GM12878 (cell line): Measurements from ENCODE around the gene RBPJ. TPM values are rescaled to one million over a fixed set of nuclear protein-coding genes. Genes with fewer than 3 reads are reported as not detected.

Experiments
- ATAC-seq: fragments of 200-7000 bp; cut with Tn5 transposase; 3 replicates; pipeline ENCODE4 v1.9.1; 2020; ENCODE audit warnings: mild to moderate bottlenecking, moderate library complexity
- BruUV-seq: library from RNA; stranded (reverse); fragments of 400-500 nt; replicated peaks from 2 replicates; lab custom pipeline; 2021; lab: Mats Ljungman, UMichigan
- CTCF ChIA-PET: fragments of 300-600 bp; sonication (Branson Sonifier 250); formaldehyde crosslinking; extraction: SDS; loops from one replicate; lab custom pipeline; 2021; ENCODE audit warnings: inconsistent platforms; lab: Yijun Ruan, JAX
- POLR2A ChIA-PET: fragments of 350-600 bp; formaldehyde crosslinking; extraction: SDS; loops from one replicate; lab custom pipeline; 2021; ENCODE audit warnings: inconsistent platforms; lab: Charles Lee
- RAD21 ChIA-PET: fragments of 300-600 bp; sonication (Branson Sonifier 250); formaldehyde crosslinking; loops from one replicate; lab custom pipeline; 2023; ENCODE audit warnings: antibody characterized with exemption; ENCODE audit not compliant: unreplicated experiment; lab: Charles Lee
- SMC1A ChIA-PET: fragments of 300-600 bp; sonication (Branson Sonifier 250); formaldehyde crosslinking; loops from one replicate; lab custom pipeline; 2023; ENCODE audit not compliant: unreplicated experiment, uncharacterized antibody; lab: Charles Lee
- DNase-seq: peaks from one replicate; pipeline ENCODE4 v3.0.0-alpha.2; 2011; ENCODE audit warnings: low read depth, low spot score
- FAIRE-seq: peaks from 3 replicates; lab custom pipeline; 2011; peaks lifted over from hg19 to GRCh38; lab: Jason Lieb, UNC
- H2AFZ ChIP-seq: 2 replicates; pipeline ENCODE4 v1.6.0; 2011; ENCODE audit warnings: low read depth, low read length, control low read depth; ENCODE audit not compliant: control insufficient read depth
- H3K27ac ChIP-seq: 2 replicates; pipeline ENCODE4 v1.5.1; 2011; ENCODE audit warnings: control low read depth; ENCODE audit not compliant: control insufficient read depth, insufficient read depth
- H3K27me3 ChIP-seq, 2 experiments: replicated peaks in 1 of 2; 2 replicates each; pipeline versions ENCODE4 v1.6.0 to v1.6.1; 2011; ENCODE audit warnings: low read length in 1 of 2; ENCODE audit not compliant: control insufficient read depth in 2 of 2, insufficient read depth in 2 of 2
- H3K36me3 ChIP-seq, 2 experiments: 2 replicates each; pipeline ENCODE4 v1.5.1; 2011; ENCODE audit warnings: low read length in 1 of 2; ENCODE audit not compliant: control insufficient read depth in 2 of 2, insufficient read depth in 2 of 2
- H3K4me1 ChIP-seq: 2 replicates; pipeline ENCODE4 v1.6.1; 2011; ENCODE audit warnings: mild to moderate bottlenecking, low read length, moderate library complexity, mixed read lengths; ENCODE audit not compliant: control insufficient read depth, insufficient read depth
- H3K4me2 ChIP-seq: 2 replicates; pipeline ENCODE4 v1.6.0; 2011; ENCODE audit warnings: control low read depth; ENCODE audit not compliant: control insufficient read depth, insufficient read depth
- H3K4me3 ChIP-seq: fragments of 200-600 bp; sonication (generic); 2 replicates; pipeline ENCODE4 v1.5.1; 2016
- H3K79me2 ChIP-seq: 2 replicates; pipeline ENCODE4 v1.6.0; 2011; ENCODE audit warnings: low read length; ENCODE audit not compliant: control insufficient read depth, insufficient read depth
- H3K9ac ChIP-seq: 2 replicates; pipeline ENCODE4 v1.8.0; 2011; ENCODE audit warnings: low read length, control low read depth, mixed read lengths; ENCODE audit not compliant: control insufficient read depth, insufficient read depth
- H3K9me3 ChIP-seq: replicated peaks from 3 replicates; pipeline ENCODE4 v1.5.1; 2011; ENCODE audit warnings: mild to moderate bottlenecking, low read length; ENCODE audit not compliant: control insufficient read depth, insufficient read depth
- H4K20me1 ChIP-seq: 2 replicates; pipeline ENCODE4 v1.6.0; 2011; ENCODE audit not compliant: control insufficient read depth, insufficient read depth
- BCL11A ChIP-seq: IDR thresholded peaks from 2 replicates; pipeline ENCODE4 v1.6.1; 2011; ENCODE audit warnings: low read depth, low read length
- BHLHE40 ChIP-seq, 2 experiments: fragments of 450-650 bp in 1 of 2; IDR thresholded peaks; 2 replicates each; pipeline ENCODE4 v1.6.1; 2011 to 2017; ENCODE audit warnings: low read depth in 2 of 2, borderline replicate concordance in 1 of 2, improper control_type of control experiment in 1 of 2, low read length in 1 of 2, mild to moderate bottlenecking in 1 of 2
- CBFB ChIP-seq: IDR thresholded peaks from 2 replicates; pipeline ENCODE4 v1.6.1; 2016; ENCODE audit warnings: antibody characterized with exemption, low read depth
- CBX5 ChIP-seq: sonication (generic); IDR thresholded peaks from 2 replicates; pipeline ENCODE4 v1.6.1; 2016; ENCODE audit warnings: low read depth, moderate library complexity, mild to moderate bottlenecking, inconsistent platforms
- DPF2 ChIP-seq: fragments of 450-650 bp; IDR thresholded peaks from 2 replicates; pipeline ENCODE4 v1.6.1; 2017; ENCODE audit warnings: mild to moderate bottlenecking
- EZH2 ChIP-seq: IDR thresholded peaks from 2 replicates; pipeline ENCODE4 v1.6.1; 2012; ENCODE audit warnings: low read depth, mild to moderate bottlenecking, control low read depth, inconsistent platforms, low read length, borderline replicate concordance; ENCODE audit not compliant: control insufficient read depth
- KAT2A ChIP-seq: conservative IDR thresholded peaks from 2 replicates; pipeline ENCODE4 v1.6.1; 2011; ENCODE audit warnings: low read depth, low read length; ENCODE audit not compliant: control insufficient read depth
- KDM1A ChIP-seq: fragments of 200-600 bp; sonication (generic); IDR thresholded peaks from 2 replicates; pipeline ENCODE4 v1.6.1; 2016; ENCODE audit warnings: borderline replicate concordance
- LARP7 ChIP-seq: fragments of 450-650 bp; IDR thresholded peaks from 2 replicates; pipeline ENCODE4 v1.6.1; 2017; ENCODE audit warnings: mild to moderate bottlenecking
- NFXL1 ChIP-seq: fragments of 450-650 bp; IDR thresholded peaks from 2 replicates; pipeline ENCODE4 v1.6.1; 2017; ENCODE audit warnings: antibody characterized with exemption, mild to moderate bottlenecking, borderline replicate concordance
- YBX1 ChIP-seq: fragments of 450-650 bp; IDR thresholded peaks from 2 replicates; pipeline ENCODE4 v1.6.1; 2016; ENCODE audit warnings: antibody characterized with exemption
- ZSCAN29 ChIP-seq: fragments of 450-650 bp; IDR thresholded peaks from 2 replicates; pipeline ENCODE4 v1.6.1; 2017; ENCODE audit warnings: mild to moderate bottlenecking, moderate library complexity
- WGBS: methylation state at CpG from one replicate; pipeline ENCODE4 v1.1.6; 2016; ENCODE audit warnings: low lambda C conversion rate; ENCODE audit not compliant: insufficient replicate concordance, insufficient coverage; ENCODE audit errors: missing lambda C conversion rate; 5-methylcytosine and 5-hydroxymethylcytosine counted together
- in situ Hi-C: fragments of 300-500 bp; cut with MboI; formaldehyde crosslinking; loops from 9 replicates; pipeline ENCODE4 v1.14.3; 2018; ENCODE audit warnings: mixed read lengths
- intact Hi-C: fragments of 100-400 bp; cut with micrococcal nuclease; formaldehyde crosslinking; loops from one replicate; pipeline ENCODE4 v1.14.2; 2022; ENCODE audit not compliant: unreplicated experiment
- polyA plus RNA-seq, 11 experiments: library from polyadenylated mRNA; depleted of rRNA in 4 of 11; unstranded in 6 of 11; stranded (reverse) in 5 of 11; fragments of >200 nt; fragmentation: Nextera tagmentation in 4 of 11; fragmentation: Illumina TruSeq in 1 of 11; extraction: Ambion mirVana in 4 of 11; extraction: Trizol in 1 of 11; gene quantifications; 1 replicate in 1 of 11; 2 replicates in 10 of 11; pipeline versions ENCODE4 v1.2.1 to v1.2.3, GENCODE V29; 2011 to 2016; ENCODE audit warnings: inconsistent platforms in 2 of 11, missing spikeins in 2 of 11, low read depth in 1 of 11
- total RNA-seq, 4 experiments: library from RNA; depleted of rRNA in 3 of 4; stranded (reverse); fragments of >200 nt in 3 of 4; fragmentation: Illumina TruSeq in 1 of 4; extraction: Trizol in 1 of 4; gene quantifications; 2 replicates each; pipeline versions ENCODE4 v1.2.1 to v1.2.3, GENCODE V29; 2013 to 2021
- TF ChIP-seq, protein P1 (sequence below): fragments of 450-650 bp; IDR thresholded peaks from 2 replicates; pipeline ENCODE4 v1.6.1; 2016; ENCODE audit warnings: mild to moderate bottlenecking, moderate library complexity, borderline replicate concordance
- TF ChIP-seq, protein P2 (sequence below): fragments of 450-650 bp; IDR thresholded peaks from 2 replicates; pipeline ENCODE4 v1.6.1; 2017; ENCODE audit warnings: antibody characterized with exemption, mild to moderate bottlenecking, moderate library complexity
- TF ChIP-seq, protein P3 (sequence below): IDR thresholded peaks from 2 replicates; pipeline ENCODE4 v1.6.1; 2012; ENCODE audit warnings: low read length, inconsistent platforms

RBPJ gene
- total and polyA plus RNA-seq, 10 of the 15 experiments (the other 5 are each of a cell fraction or from before 2014, with no cell fraction given): 24.5 to 87.6 (median 41.6) TPM

DNA sequence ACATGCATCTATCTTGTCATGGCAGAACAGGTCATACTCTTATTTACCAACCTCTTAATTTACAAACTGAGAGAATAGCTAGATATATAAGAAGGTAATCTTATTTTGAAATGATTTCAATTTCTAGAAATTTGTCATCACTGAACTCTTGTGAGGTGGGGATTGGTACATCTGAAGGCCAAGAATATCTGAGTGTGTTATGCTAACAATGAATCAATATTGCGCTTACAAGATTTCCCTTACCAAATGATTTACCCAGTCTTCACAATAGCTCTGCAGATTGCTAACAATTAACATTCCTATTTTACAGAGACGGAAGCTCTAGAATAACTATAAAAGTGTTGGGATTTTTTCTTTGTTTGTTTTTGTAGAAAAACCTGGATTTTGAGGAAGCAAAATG lies 48.3 kb downstream of the RBPJ start:
- peaks cover 16% of the 10 kb centered on the region for H3K4me1 ChIP-seq
- no peaks in the 10 kb centered on the region for H3K27me3 ChIP-seq
- WGBS: 97% methylated on average over 2 of the region's 2 CpGs
- POLR2A ChIA-PET: no interaction called here
- H3K4me3 ChIP-seq: no peak overlapping the region
- H3K36me3 ChIP-seq: no peaks in the 10 kb centered on the region; a peak in 1 of 4 replicates
- no peak overlapping the region for H3K4me2 ChIP-seq
- in situ Hi-C loops (no loop called here), intact Hi-C loops (no loop called here)
- peaks cover 6% of the 10 kb centered on the region for H4K20me1 ChIP-seq
- H3K9me3 ChIP-seq: no peaks in the 10 kb centered on the region
- FAIRE-seq: no peak
- H2AFZ ChIP-seq: no peak overlapping the region
- H3K27ac ChIP-seq: no peak overlapping the region
- ATAC-seq: no peak
- SMC1A ChIA-PET: interaction anchor here (1.2 to 1.7 kb wide), 3 partner anchors 11 to 32 kb away, joined by 3 to 5 read pairs (median 4); no protein-coding TSS in a partner anchor
- DNase-seq: no peak
- no TSS peak for BruUV-seq
- RAD21 ChIA-PET: no interaction called here
- H3K9ac ChIP-seq: no peak overlapping the region
- CTCF ChIA-PET: interaction anchor here (1.7 kb wide), 1 partner anchor 38 kb away, joined by 7 read pairs; no protein-coding TSS in a partner anchor
- H3K79me2 ChIP-seq: peaks cover 2% of the 10 kb centered on the region
- TF ChIP-seq LARP7: no peak
- no peak for TF ChIP-seq KAT2A
- no peak for TF ChIP-seq ZSCAN29
- TF ChIP-seq, protein P1, sequence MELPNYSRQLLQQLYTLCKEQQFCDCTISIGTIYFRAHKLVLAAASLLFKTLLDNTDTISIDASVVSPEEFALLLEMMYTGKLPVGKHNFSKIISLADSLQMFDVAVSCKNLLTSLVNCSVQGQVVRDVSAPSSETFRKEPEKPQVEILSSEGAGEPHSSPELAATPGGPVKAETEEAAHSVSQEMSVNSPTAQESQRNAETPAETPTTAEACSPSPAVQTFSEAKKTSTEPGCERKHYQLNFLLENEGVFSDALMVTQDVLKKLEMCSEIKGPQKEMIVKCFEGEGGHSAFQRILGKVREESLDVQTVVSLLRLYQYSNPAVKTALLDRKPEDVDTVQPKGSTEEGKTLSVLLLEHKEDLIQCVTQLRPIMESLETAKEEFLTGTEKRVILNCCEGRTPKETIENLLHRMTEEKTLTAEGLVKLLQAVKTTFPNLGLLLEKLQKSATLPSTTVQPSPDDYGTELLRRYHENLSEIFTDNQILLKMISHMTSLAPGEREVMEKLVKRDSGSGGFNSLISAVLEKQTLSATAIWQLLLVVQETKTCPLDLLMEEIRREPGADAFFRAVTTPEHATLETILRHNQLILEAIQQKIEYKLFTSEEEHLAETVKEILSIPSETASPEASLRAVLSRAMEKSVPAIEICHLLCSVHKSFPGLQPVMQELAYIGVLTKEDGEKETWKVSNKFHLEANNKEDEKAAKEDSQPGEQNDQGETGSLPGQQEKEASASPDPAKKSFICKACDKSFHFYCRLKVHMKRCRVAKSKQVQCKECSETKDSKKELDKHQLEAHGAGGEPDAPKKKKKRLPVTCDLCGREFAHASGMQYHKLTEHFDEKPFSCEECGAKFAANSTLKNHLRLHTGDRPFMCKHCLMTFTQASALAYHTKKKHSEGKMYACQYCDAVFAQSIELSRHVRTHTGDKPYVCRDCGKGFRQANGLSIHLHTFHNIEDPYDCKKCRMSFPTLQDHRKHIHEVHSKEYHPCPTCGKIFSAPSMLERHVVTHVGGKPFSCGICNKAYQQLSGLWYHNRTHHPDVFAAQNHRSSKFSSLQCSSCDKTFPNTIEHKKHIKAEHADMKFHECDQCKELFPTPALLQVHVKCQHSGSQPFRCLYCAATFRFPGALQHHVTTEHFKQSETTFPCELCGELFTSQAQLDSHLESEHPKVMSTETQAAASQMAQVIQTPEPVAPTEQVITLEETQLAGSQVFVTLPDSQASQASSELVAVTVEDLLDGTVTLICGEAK: no peak
- TF ChIP-seq EZH2: no peak
- TF ChIP-seq BCL11A: no peak
- no peak for TF ChIP-seq YBX1
- no peak for TF ChIP-seq NFXL1
- TF ChIP-seq CBFB: no peak
- TF ChIP-seq DPF2: no peak
- TF ChIP-seq KDM1A: no peak
- TF ChIP-seq, protein P2, sequence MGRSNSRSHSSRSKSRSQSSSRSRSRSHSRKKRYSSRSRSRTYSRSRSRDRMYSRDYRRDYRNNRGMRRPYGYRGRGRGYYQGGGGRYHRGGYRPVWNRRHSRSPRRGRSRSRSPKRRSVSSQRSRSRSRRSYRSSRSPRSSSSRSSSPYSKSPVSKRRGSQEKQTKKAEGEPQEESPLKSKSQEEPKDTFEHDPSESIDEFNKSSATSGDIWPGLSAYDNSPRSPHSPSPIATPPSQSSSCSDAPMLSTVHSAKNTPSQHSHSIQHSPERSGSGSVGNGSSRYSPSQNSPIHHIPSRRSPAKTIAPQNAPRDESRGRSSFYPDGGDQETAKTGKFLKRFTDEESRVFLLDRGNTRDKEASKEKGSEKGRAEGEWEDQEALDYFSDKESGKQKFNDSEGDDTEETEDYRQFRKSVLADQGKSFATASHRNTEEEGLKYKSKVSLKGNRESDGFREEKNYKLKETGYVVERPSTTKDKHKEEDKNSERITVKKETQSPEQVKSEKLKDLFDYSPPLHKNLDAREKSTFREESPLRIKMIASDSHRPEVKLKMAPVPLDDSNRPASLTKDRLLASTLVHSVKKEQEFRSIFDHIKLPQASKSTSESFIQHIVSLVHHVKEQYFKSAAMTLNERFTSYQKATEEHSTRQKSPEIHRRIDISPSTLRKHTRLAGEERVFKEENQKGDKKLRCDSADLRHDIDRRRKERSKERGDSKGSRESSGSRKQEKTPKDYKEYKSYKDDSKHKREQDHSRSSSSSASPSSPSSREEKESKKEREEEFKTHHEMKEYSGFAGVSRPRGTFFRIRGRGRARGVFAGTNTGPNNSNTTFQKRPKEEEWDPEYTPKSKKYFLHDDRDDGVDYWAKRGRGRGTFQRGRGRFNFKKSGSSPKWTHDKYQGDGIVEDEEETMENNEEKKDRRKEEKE: no peak
- TF ChIP-seq, protein P3, sequence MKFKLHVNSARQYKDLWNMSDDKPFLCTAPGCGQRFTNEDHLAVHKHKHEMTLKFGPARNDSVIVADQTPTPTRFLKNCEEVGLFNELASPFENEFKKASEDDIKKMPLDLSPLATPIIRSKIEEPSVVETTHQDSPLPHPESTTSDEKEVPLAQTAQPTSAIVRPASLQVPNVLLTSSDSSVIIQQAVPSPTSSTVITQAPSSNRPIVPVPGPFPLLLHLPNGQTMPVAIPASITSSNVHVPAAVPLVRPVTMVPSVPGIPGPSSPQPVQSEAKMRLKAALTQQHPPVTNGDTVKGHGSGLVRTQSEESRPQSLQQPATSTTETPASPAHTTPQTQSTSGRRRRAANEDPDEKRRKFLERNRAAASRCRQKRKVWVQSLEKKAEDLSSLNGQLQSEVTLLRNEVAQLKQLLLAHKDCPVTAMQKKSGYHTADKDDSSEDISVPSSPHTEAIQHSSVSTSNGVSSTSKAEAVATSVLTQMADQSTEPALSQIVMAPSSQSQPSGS: no peak
- TF ChIP-seq BHLHE40 (IDR thresholded peaks at IDR 0.05; ENCODE audit: borderline replicate concordance in 1 of 2, low read depth in 2 of 2, low read length in 1 of 2): no peak
- TF ChIP-seq CBX5: no peak
